ENCODE measurements around the gene LCOR.

LCOR gene

DNA sequence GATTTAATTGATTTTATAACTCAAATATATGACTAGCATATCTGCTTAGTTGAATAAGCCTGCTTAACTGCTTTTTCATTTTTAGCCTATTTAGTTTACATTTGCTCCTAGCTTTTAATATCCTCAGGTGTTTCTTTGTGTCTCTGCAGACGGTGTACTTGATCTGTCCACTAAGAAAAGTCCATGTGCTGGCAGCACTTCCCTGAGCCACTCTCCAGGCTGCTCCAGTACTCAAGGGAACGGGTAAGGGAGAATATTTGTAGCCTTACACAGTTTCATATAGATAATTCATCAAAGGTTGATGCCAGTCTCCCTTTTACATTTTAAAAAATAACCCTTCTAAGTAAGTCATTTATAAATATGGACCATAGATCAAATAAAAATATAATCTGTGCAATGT, 119.9 kb downstream of the LCOR start:
- no peak overlapping the region for H3K9ac ChIP-seq (ENCODE audit: low read depth, low read length)
- H3K27me3 ChIP-seq (ENCODE audit: insufficient read depth, low read length): no peaks in the 10 kb centered on the region
- H3K36me3 ChIP-seq (ENCODE audit: insufficient read depth, low read depth, low read length): peaks cover 51% of the 10 kb centered on the region
- no peaks in the 10 kb centered on the region for H3K4me1 ChIP-seq (ENCODE audit: insufficient read depth, low read length)
- no peak overlapping the region for H3K27ac ChIP-seq (ENCODE audit: low read length)
- no peak overlapping the region for H3K4me3 ChIP-seq (ENCODE audit: low read length)
- no peaks in the 10 kb centered on the region for H3K9me3 ChIP-seq (ENCODE audit: insufficient read depth, low read depth, low read length)

DNA sequence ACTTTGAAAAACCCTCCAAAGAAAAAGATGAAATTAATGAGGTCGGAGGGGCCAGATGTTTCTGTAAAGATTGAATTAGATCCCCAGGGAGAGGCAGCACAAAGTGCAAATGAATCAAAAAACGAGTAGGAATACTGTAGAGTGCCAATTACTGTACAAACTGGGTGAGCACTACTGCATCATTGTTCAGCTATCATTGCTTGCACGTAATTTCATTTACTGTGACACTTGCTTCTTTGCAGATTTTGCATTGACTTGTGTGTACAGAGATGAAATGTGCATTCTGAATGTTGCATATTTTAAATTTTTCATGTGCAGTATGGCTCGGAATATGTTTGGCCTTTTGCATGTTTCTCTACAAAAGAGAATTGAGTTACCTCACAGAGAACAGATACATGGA, 123.7 kb downstream of the LCOR start:
- peaks cover 42% of the 10 kb centered on the region for H3K36me3 ChIP-seq (ENCODE audit: insufficient read depth, low read depth, low read length)
- H3K4me1 ChIP-seq (ENCODE audit: insufficient read depth, low read length): no peaks in the 10 kb centered on the region
- H3K27me3 ChIP-seq (ENCODE audit: insufficient read depth, low read length): no peaks in the 10 kb centered on the region
- no peak overlapping the region for H3K9ac ChIP-seq (ENCODE audit: low read depth, low read length)
- no peak overlapping the region for H3K27ac ChIP-seq (ENCODE audit: low read length)
- no peaks in the 10 kb centered on the region for H3K9me3 ChIP-seq (ENCODE audit: insufficient read depth, low read depth, low read length)
- H3K4me3 ChIP-seq (ENCODE audit: low read length): no peak overlapping the region

DNA sequence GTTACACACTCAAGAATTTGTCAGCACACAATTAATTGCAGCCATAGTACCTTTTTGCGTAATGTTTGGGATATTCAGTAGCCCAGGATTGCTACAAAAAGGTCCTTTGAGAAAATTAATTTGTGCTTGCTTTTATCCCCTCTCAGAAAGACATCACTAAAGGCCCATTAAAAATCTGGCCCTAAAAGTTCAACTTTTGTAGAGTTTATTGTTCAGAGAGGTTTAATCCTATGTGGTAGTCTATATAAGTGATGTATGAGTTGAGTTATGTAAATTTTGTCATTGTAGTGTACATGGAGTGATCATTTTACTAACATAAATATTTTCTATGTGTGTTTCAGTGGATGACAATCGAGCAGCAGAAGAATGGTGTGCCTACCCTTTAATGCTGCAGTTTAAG, 126.0 kb downstream of the LCOR start:
- Histone ChIP-seq H3K9me3 (ENCODE audit: insufficient read depth, low read depth, low read length) (no peaks in the 10 kb centered on the region), H3K9ac (ENCODE audit: low read depth, low read length) (no peak overlapping the region), H3K27me3 (ENCODE audit: insufficient read depth, low read length) (no peaks in the 10 kb centered on the region), H3K36me3 (ENCODE audit: insufficient read depth, low read depth, low read length) (peaks cover 29% of the 10 kb centered on the region), H3K4me1 (ENCODE audit: insufficient read depth, low read length) (no peaks in the 10 kb centered on the region), H3K4me3 (ENCODE audit: low read length) (no peak overlapping the region), H3K27ac (ENCODE audit: low read length) (no peak overlapping the region)

DNA sequence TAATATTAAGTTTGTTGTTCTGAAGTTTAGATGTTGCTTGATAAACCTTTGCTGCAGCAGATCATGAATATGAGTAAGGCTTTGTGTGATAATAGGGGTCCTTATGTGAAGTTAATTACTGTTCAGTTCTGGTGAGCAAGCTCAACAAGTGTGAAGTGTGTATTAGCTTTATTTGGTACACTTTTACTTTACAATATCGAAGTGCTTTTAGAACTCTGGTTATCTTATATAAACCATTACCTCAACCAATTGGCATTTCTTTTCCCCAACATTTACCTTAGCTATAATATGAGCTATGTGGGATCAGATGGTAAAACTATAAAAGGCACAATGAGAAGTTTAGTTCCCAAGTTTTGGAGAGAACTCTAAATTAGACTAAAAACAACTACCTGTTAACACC, 127.6 kb downstream of the LCOR start:
- Histone ChIP-seq H3K9me3 (ENCODE audit: insufficient read depth, low read depth, low read length) (no peaks in the 10 kb centered on the region), H3K27me3 (ENCODE audit: insufficient read depth, low read length) (no peaks in the 10 kb centered on the region), H3K4me3 (ENCODE audit: low read length) (no peak overlapping the region), H3K36me3 (ENCODE audit: insufficient read depth, low read depth, low read length) (peaks cover 22% of the 10 kb centered on the region), H3K27ac (ENCODE audit: low read length) (no peak overlapping the region), H3K9ac (ENCODE audit: low read depth, low read length) (no peak overlapping the region), H3K4me1 (ENCODE audit: insufficient read depth, low read length) (no peaks in the 10 kb centered on the region)

DNA sequence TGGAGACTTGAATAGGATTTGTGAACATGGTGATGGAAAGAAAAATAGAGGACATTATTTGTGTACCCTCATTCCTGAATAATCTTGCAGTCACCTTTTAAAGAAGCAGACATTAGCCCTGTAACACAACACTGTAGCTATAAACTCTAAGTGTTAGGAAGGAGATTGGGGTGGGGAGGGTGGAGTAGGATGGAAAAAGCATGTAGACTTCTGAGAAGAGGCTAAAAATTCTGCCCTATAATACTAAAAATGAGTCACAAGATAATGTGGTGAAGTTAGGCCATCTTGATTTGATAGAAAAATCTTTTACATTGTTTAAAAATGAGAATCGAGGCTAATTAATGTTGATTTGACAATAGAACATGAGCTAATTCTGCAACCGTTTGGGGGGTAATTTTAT, 128.8 kb downstream of the LCOR start:
- Histone ChIP-seq H3K9me3 (ENCODE audit: insufficient read depth, low read depth, low read length) (no peaks in the 10 kb centered on the region), H3K27ac (ENCODE audit: low read length) (no peak overlapping the region), H3K4me3 (ENCODE audit: low read length) (no peak overlapping the region), H3K36me3 (ENCODE audit: insufficient read depth, low read depth, low read length) (peaks cover 10% of the 10 kb centered on the region), H3K27me3 (ENCODE audit: insufficient read depth, low read length) (no peaks in the 10 kb centered on the region), H3K9ac (ENCODE audit: low read depth, low read length) (no peak overlapping the region), H3K4me1 (ENCODE audit: insufficient read depth, low read length) (no peaks in the 10 kb centered on the region)

DNA sequence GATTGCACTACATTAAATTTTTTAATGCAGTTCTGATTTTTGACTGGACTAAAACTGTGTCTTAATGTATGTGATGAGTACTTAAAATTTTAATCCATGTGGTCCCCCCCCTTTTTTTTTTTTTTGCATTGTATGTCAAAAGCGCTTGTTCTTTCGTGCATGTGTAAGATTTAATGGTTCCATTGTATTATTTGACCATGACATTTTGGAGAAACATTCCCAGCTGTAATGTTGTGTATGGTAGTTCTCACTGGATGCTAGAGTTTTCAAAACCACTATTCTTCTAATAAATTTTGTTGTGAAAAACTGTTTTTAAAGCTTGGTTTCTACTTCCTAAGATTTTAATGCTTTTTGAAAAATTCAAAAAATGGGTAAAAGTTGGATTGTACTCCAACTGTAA, 132.0 kb downstream of the LCOR start:
- Histone ChIP-seq H3K9me3 (ENCODE audit: insufficient read depth, low read depth, low read length) (no peaks in the 10 kb centered on the region), H3K4me1 (ENCODE audit: insufficient read depth, low read length) (no peaks in the 10 kb centered on the region), H3K36me3 (ENCODE audit: insufficient read depth, low read depth, low read length) (no peaks in the 10 kb centered on the region)

DNA sequence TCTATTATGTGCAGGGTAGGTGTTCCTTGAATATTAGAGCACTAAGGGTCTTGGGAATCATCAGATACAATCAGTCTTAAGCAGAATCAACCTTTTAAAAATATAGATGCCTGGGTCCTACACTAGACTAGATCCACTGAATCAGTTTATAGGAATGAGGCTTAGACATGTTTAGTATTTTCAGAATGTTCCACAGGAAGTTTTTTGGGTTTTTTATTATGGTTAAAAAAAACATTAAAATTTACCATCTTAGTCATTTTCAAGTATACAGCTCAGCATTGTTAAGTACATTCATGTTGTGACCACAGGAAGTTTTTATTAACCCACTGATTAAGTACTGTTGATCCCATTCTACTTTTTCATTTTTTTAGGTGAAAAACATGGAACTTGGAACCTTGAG, 135.7 kb downstream of the LCOR start:
- Histone ChIP-seq H3K4me1 (ENCODE audit: insufficient read depth, low read length) (no peaks in the 10 kb centered on the region), H3K9me3 (ENCODE audit: insufficient read depth, low read depth, low read length) (no peaks in the 10 kb centered on the region), H3K27ac (ENCODE audit: low read length) (no peak overlapping the region), H3K9ac (ENCODE audit: low read depth, low read length) (no peak overlapping the region), H3K27me3 (ENCODE audit: insufficient read depth, low read length) (no peaks in the 10 kb centered on the region), H3K36me3 (ENCODE audit: insufficient read depth, low read depth, low read length) (no peaks in the 10 kb centered on the region), H3K4me3 (ENCODE audit: low read length) (no peak overlapping the region)

More for the DNA sequence above, 132.0 kb downstream of the LCOR start:
- no peak overlapping the region for H3K4me3 ChIP-seq (ENCODE audit: low read length)
- H3K27me3 ChIP-seq (ENCODE audit: insufficient read depth, low read length): no peaks in the 10 kb centered on the region
- H3K9ac ChIP-seq (ENCODE audit: low read depth, low read length): no peak overlapping the region
- H3K27ac ChIP-seq (ENCODE audit: low read length): no peak overlapping the region

DNA sequence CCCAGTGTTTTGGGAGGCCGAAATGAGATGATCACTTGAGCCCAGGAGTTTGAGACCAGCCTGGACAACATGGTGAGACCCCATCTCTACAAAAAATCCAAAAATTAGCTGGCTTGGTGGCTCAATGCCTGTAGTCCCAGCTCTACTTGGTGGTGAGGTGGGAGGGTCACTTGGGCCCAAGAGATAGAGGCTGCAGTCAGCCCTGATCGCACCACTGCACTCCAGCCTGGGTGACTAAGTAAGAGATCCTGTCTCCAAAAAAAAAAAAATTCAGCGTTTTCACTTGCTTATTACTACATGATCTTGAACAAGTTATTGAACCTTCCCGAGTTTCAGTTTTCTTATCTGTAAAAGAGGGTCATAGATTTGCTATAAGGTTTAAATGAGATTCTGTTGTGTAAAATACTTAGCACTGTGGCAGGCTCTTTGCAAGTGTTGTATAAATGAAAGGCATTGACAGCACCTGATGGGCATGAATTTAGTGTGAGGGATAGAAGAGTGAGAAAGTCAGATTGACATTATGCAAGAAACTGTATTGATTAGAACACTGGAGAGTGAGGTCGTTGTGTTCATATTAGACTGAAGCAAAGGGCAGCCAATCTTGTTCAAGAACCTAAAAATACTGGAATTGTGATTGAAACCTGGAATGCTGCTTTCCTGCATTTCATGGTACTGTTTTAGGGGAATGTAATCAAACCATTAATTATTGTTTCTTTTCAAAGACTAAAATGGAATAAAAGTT, 136.8 kb downstream of the LCOR start:
- Histone ChIP-seq H3K9me3 (ENCODE audit: insufficient read depth, low read depth, low read length) (no peaks in the 10 kb centered on the region), H3K4me3 (ENCODE audit: low read length) (no peak overlapping the region), H3K27me3 (ENCODE audit: insufficient read depth, low read length) (no peaks in the 10 kb centered on the region), H3K36me3 (ENCODE audit: insufficient read depth, low read depth, low read length) (no peaks in the 10 kb centered on the region), H3K4me1 (ENCODE audit: insufficient read depth, low read length) (no peaks in the 10 kb centered on the region), H3K27ac (ENCODE audit: low read length) (no peak overlapping the region), H3K9ac (ENCODE audit: low read depth, low read length) (no peak overlapping the region)

DNA sequence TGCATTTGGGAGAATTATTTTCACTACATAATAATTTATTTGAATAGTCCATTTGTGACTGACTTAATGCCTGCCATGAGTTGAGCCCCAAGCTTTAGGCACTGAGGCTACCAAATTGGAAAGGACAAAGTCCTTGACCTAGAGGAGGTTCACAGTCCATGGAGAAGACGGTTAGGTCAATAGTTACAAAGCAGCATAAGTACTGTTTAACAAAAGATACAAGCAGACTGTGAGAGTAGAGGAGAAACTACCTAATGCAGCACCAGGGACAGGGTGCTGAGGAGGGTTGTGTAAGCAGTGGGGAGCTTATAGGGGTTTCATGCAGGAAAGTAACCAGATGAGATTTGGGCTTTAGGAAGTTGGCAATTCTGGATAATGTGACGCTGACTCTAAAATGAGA, 139.2 kb downstream of the LCOR start:
- H3K36me3 ChIP-seq (ENCODE audit: insufficient read depth, low read depth, low read length): no peaks in the 10 kb centered on the region
- no peak overlapping the region for H3K27ac ChIP-seq (ENCODE audit: low read length)
- H3K9me3 ChIP-seq (ENCODE audit: insufficient read depth, low read depth, low read length): no peaks in the 10 kb centered on the region
- H3K4me1 ChIP-seq (ENCODE audit: insufficient read depth, low read length): no peaks in the 10 kb centered on the region
- no peaks in the 10 kb centered on the region for H3K27me3 ChIP-seq (ENCODE audit: insufficient read depth, low read length)
- H3K9ac ChIP-seq (ENCODE audit: low read depth, low read length): no peak overlapping the region
- no peak overlapping the region for H3K4me3 ChIP-seq (ENCODE audit: low read length)

DNA sequence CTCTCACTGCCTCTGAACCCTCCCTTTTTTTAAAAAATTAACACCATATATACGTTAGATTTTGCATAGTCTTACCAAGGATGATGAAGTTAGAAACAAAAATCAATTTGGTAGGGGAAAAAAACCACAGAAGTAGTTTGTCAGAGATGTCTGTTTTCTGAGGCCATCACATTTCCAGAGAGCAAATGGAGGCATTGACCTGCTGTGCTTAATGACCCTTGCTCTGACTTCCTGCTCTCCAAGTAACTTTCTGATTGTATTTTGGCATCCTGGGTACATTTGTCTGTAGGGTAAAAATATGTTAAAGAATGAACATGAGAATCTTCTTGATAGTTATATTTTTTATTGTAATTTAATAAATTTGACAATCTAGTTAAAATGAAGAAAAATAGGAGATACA, 140.2 kb downstream of the LCOR start:
- no peak overlapping the region for H3K27ac ChIP-seq (ENCODE audit: low read length)

DNA sequence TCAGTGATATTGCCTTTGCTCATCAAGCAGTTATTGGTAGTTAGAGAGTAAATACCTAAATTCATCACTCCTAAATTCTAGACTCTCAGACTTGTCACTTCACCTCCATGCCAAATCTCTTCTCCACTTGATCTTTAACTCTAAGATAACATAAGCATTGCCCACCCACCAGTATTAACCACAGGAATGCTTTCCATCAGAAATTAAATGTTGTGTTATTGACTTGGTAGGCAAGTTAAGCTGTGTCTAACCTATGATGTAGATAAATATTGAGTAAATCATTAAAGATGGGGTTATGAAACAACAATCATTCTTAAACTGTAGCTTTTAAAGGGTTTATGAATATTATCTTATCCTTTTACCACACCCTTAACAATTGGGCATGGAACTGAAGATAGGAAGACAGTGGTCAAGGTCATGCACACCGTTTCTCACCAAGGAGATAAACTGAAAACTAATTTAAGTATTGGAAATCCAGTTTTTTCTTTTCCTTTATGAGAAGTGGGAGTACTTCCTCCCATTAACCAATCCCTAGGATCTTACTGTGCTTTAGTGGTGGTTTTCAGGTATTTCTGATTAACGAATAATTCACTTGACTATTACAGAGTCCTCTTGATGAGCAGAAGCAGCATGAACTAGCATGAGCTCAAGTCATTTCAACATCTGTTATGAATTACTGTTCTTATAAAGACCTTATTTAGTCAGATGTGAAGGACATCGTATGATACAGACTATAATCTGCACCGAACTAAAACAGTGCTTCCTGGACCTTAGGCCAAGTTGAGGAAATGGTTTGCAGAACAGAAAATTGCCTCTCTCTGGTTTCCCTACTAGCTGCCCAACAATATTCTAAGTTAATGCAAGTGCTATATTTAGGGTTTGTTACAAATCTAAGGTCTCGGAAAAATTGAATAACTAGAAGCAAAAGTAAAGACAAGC, 142.0 kb downstream of the LCOR start:
- Histone ChIP-seq H3K4me3 (ENCODE audit: low read length) (no peak overlapping the region), H3K27ac (ENCODE audit: low read length) (no peak overlapping the region), H3K9ac (ENCODE audit: low read depth, low read length) (no peak overlapping the region), H3K27me3 (ENCODE audit: insufficient read depth, low read length) (no peaks in the 10 kb centered on the region), H3K4me1 (ENCODE audit: insufficient read depth, low read length) (no peaks in the 10 kb centered on the region), H3K36me3 (ENCODE audit: insufficient read depth, low read depth, low read length) (no peaks in the 10 kb centered on the region), H3K9me3 (ENCODE audit: insufficient read depth, low read depth, low read length) (no peaks in the 10 kb centered on the region)

More for the DNA sequence above, 140.2 kb downstream of the LCOR start:
- Histone ChIP-seq H3K27me3 (ENCODE audit: insufficient read depth, low read length) (no peaks in the 10 kb centered on the region), H3K4me3 (ENCODE audit: low read length) (no peak overlapping the region), H3K9me3 (ENCODE audit: insufficient read depth, low read depth, low read length) (no peaks in the 10 kb centered on the region), H3K9ac (ENCODE audit: low read depth, low read length) (no peak overlapping the region), H3K4me1 (ENCODE audit: insufficient read depth, low read length) (no peaks in the 10 kb centered on the region), H3K36me3 (ENCODE audit: insufficient read depth, low read depth, low read length) (no peaks in the 10 kb centered on the region)

DNA sequence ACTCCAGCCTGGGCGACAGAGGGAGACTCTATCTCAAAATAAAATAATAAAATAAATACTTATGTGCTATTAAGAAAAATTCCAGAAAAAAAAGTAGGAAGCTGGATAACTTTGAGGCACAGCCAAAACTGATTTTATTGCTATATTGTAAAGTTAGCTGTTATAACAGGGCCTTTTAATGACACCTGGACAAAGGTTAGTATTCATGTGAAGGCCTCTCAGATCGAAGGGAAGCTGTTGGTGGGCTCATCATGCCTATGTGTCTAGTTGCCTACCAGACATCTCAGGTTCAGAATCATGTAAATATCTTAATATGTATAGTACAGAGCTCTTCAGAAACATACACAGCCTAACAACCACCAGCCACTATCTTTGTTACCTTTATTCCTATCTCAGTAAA, 143.0 kb downstream of the LCOR start:
- Histone ChIP-seq H3K9me3 (ENCODE audit: insufficient read depth, low read depth, low read length) (no peaks in the 10 kb centered on the region), H3K4me1 (ENCODE audit: insufficient read depth, low read length) (no peaks in the 10 kb centered on the region), H3K27me3 (ENCODE audit: insufficient read depth, low read length) (no peaks in the 10 kb centered on the region), H3K4me3 (ENCODE audit: low read length) (no peak overlapping the region), H3K36me3 (ENCODE audit: insufficient read depth, low read depth, low read length) (no peaks in the 10 kb centered on the region), H3K27ac (ENCODE audit: low read length) (no peak overlapping the region), H3K9ac (ENCODE audit: low read depth, low read length) (no peak overlapping the region)
